Measurements from ENCODE around the gene IFIT3. TPM values are rescaled to one million over a fixed set of nuclear protein-coding genes. Genes with fewer than 3 reads are reported as not detected.

The IFIT3 gene
- 9.0 and 18.0 TPM in 2 replicates for total RNA-seq

DNA sequence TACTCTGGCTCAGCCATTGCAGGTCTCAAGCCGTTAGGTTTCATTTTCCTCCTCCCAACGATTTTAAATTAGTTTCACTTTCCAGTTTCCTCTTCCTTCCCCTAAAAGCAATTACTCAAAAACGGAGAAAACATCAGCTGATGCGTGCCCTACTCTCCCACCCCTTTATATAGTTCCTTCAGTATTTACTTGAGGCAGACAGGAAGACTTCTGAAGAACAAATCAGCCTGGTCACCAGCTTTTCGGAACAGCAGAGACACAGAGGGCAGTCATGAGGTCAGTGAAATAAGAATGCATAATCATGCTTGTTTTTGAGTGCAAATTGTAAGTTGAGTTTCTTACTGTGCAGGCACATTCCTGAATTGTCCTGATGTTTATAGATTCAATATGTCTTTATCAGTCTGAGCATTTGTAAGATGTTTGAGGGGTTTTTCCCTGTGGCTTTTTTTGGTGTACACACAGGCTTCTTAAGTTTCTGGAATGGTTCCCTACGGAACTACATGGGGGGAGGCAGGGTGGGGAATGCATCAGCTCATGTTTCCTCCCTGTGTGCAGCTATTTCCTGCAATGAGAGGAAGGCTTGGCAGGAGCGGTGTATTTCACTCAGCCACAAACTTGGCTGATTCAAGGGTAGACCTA lies at the start of gene IFIT3:
TSS of gene IFIT3 (plus strand) at position 195 of the 639 bp plus-strand sequence. CDS start at position 272, 77 bp downstream.

DNA sequence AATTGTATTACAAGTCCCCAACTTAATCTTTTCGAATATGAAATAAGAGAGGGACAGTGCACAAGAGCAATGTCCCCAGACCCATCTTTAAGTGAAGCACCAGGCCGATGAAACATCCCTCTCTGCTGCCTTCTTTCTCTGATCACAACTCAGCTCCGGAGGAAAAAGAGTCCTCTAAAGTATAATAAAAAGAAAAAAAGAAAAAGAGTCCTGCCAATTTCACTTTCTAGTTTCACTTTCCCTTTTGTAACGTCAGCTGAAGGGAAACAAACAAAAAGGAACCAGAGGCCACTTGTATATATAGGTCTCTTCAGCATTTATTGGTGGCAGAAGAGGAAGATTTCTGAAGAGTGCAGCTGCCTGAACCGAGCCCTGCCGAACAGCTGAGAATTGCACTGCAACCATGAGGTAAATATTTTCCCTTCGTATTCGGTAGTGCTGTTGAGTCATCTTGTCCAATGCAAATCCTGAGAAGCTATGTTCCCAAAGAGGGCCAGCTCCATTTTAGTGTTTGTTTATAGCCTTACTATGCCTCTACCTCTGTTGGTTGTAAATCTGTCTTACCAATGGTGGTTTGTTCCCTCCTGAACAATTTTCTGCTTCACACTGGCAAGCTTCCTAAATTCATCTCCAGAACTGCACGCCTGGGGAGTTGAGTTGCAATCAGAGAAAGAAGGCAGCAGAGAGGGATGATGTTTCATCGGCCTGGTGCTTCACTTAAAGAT lies 25.9 kb upstream of the IFIT3 start, which contains the start of gene IFIT2:
TSS of gene IFIT2 (plus strand) at position 326 of the 725 bp plus-strand sequence. CDS start at position 404, 78 bp downstream.

DNA sequence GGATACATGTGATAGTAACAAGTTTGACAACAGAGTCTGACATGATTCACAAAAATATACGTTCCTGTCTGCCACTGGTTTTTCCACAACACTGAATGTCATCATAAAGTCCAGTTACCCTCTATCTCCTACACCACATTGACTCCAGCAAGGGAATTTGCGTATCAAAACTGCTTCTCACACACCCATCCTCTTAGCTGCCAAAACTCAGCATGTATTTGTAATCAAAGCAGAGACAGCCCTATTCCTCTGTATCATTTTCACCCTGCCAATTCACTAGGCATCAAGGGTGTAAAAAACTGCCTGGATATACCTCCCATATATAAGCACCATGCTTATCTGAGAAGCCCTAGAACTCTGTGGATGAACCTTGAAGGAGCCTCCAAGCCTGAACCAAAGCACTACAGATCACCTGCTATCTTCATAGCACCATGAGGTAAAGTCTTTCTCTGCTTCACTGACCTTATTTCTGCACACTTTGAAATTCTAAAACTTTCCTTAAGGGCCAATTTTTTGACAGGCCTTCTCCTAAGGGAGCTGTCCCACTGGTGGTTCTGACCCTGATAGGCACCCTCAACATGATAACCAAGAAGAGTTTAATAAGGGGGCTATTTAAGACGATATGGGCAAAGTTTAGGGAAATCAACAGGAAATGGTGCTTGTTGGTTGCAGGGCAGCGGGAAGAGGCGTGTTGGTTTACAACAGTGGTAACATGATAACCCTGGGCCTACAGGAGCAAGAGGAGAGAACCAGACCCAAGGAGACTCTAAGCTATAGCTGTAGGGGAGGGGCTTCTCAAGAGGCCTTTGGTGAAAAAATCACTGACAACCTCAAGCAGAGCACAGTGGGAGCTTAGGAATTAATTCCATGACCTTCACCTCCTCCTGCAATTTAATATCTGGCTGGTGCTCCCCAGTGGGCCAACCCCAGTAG lies 50.2 kb downstream of the IFIT3 start, which contains the start of gene IFIT1B:
TSS of gene IFIT1B (plus strand) at position 352 of the 933 bp plus-strand sequence. CDS start at position 432, 80 bp downstream.

Other genes with a start within 250 kb of the IFIT3 start
- gene CH25H, start 120.7 kb upstream of the IFIT3 start, total RNA-seq: 0.32 and 4.7 TPM in 2 replicates
- 46.9 and 56.2 TPM in 2 replicates for gene LIPA, start 76.2 kb upstream of the IFIT3 start, total RNA-seq
- gene IFIT2, start 26.0 kb upstream of the IFIT3 start, total RNA-seq: 2.7 and 4.0 TPM in 2 replicates
- gene IFIT1B, start 50.1 kb downstream of the IFIT3 start, total RNA-seq: under 0.01 TPM in 1 of 2 replicates, not detected in the other
- 26.9 and 30.0 TPM in 2 replicates for gene IFIT1, start 64.6 kb downstream of the IFIT3 start, total RNA-seq
- 19.2 and 21.2 TPM in 2 replicates for gene IFIT5, start 86.6 kb downstream of the IFIT3 start, total RNA-seq
- 0.24 and 0.91 TPM in 2 replicates for gene SLC16A12, start 207.6 kb downstream of the IFIT3 start, total RNA-seq

Measured in epithelial cell of alveolus of lung (primary cell).